SHP77 treated with DMSO at 0.1 percent for 48 hours (cell line): ENCODE measurements around the gene ANKH.
"Not testable (repeated sequence)": the region's sequence is repeated elsewhere in the genome, so short reads cannot be mapped to it uniquely, and the experiment has no call there.

Source experiments
- DNase-seq: peaks from one replicate; lab custom pipeline; 2025; lab: John Stamatoyannopoulos, UW

The ANKH gene

DNA sequence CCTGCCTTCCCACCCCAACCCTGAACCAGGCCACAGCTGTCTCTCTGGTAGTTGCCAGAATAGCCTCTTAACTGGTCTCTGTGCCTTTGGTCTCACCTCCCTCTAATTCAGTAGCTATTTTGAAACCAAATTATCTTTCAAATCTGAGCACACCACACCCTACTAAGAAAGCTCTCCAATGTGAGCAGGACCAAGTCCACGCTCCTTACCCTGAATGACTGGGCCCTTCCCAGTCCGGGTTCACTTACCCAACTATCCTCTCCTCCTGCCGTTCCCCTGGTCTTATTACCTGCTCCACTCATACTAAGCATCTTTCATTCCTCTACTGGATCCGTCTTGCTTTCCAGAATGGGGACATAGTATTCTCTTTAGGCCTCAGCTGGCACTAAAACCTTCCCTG lies 16.8 kb downstream of the ANKH start:
- no peak for DNase-seq

DNA sequence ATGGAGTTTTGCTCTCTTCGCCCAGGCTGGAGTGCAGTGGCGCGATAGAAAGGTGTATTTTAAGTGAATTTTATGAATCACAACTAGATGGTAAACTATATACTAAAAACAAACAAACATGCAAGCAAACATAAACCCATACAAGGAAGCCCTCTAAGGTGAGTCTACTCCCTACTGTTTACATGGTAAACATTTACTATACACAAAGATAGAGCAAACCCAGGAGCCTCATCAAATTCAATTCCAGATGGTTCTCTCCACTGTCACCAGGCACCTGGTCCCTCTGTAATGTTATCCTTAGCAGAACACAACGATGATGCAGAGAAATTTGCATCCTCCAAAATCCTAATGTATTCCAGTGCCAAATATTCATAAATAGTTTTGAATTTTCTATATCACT lies 17.9 kb downstream of the ANKH start:
- DNase-seq: no peak

DNA sequence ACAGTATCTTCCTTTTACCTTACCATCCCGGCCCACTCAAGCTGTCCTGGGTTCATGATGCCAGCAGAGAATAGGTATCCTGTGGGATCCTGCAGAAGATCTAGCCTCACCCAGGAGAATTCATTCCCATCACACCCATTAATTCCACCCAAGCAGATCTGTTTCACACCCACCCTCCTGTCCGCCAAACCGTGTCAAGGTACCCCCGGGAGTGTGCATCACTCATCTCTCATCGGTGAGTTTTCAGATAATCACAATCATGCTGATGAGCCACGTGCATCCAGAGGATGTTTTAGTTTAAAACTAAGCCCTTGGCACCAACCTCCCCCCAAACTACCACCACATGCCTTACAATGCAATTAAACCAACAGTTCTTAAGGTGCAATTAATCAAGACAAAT lies 18.8 kb downstream of the ANKH start:
- DNase-seq: no peak

DNA sequence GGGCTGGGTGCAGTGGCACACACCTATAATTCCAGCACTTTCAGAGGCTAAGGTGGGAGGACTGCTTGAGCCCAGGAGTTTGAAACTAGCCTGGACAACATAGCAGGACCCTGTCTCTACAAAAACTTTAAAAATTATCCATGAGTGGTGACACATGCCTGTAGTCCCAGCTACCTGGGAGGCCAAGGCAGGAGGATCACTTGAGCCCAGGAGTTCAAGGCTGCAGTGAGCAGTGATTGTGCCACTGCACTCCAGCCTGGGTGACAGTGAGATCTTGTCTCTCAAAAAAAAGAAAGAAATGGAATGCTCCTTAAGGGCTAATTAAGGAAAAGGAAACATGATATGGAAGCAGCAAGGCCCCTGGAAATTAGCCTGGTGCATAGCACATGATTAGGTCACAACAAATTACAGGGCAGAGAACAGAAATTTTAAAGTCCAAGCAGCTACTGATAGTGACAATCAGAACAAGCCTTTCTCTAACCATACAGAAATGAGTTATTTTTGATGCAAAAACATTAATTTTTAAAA lies 19.5 kb downstream of the ANKH start:
- no peak for DNase-seq

DNA sequence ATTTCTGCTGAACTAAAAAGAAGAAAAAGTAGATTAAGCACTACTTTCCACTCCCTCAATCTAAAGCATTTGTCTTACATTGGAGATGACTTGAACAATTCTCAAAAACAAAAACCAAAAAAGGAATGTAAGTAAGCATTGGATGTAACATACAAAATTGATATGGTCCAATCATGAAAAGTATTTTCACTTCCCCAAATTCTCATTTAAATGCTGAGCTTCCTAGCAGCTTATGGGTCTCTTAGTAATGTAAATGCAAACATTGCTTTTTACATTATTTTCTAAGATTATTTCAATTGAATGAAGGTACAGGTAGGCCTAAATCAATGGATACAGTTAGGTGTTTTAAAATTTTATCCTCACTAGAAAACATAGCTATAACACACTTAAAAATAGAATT lies 20.0 kb downstream of the ANKH start:
- no peak for DNase-seq

DNA sequence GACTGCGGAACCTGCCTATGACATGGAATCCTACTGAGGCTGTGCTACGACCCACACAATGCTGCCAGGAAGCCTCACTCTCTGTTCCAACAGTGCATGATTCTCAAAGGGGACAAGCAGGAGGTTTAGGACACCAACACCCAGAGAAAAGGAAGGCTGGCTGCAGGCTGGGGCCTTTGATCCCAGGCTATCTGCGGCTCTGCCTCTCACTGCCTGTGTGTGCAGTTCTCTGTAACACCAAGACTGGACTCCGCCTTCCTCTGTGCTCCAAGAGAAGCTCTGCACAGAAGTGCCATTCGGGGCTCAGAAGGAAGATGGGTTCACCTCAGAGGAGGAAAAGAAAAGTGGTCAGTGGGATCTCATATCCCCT lies 20.5 kb downstream of the ANKH start:
- DNase-seq: no peak

DNA sequence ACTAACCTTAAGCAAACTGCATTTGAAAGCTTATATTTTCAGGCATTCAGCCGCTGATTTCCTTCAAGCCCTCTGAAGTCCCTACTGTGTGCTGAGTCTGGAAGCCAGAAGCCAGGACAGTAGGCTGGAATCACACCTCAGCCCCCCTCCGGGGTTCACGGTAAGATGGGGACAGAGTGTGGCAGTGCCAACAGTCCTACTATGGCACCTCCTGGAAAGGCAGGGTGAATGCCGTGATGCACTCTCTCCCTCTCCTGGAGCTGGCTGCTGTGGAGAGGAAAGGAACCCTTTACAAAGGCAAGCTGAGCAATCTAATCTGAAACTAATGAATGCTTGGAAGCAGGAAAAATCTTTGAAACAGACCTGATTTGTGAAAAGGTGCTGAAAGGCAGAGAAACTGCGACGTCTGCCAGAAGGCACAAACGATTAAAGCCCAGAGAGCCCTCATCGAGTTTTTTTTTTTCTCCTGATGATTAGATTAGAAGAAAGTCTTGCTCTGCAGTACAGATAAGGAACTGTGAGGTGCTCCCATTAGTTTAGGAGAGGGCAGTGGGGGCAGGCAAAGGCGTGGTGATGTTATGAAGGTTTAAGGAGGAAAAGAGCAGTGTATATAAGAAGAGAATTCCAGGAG lies 21.0 kb downstream of the ANKH start:
- no peak for DNase-seq

DNA sequence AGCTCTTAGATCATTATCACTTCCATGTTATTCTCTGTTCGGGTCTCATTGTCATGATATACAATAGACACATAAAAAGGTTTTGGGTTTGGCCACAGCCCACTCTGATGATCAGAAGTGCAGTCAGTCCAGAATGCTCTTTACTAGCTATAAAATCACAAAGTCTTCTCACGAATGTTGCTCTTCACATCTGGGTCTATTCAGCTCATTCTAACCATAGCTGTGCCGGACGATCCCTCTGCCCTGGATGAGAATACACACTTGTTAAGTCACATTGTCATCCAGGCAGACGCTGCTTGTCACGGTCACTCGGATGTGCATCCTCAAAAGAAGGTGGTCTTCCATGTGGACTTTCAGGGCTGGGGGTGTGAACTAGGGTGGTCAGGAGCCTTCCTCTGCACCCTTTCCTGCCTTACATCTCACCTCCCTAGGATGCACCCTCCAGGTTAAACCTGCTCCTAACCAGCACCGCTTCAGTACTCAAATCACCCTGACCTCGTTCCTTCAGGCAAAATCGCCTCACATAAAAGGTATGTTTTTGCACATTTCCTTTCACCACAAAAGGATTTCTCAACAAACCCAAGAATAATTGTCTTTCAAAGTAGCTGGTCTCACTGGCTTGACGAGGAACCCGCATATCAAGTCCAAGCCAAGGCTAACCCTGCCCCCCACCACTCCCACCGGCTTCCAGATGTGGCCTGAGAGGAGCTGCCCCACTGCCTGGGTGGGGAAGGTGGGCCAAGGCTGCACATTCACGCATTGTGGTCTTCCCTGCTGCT lies 21.9 kb downstream of the ANKH start:
- no peak for DNase-seq

DNA sequence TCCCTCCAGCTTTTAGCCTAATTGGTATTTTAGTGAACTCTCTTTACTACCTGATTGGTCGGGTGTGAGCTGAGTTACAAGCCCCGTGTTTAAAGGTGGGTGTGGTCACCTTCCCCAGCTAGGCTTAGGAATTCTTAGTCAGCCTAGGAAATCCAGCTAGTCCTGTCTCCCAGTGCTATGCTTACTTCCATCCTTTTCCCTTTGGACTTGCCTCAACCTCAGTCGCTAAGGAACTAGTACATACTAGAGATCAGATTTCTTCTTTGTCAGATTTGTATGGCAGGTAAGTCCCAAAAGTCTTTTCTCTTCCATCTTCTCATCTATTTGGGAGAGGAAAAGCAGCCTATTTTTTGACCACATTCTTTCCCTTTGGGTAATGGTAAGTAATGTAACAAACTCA lies 22.6 kb downstream of the ANKH start:
- not testable (repeated sequence) for DNase-seq

DNA sequence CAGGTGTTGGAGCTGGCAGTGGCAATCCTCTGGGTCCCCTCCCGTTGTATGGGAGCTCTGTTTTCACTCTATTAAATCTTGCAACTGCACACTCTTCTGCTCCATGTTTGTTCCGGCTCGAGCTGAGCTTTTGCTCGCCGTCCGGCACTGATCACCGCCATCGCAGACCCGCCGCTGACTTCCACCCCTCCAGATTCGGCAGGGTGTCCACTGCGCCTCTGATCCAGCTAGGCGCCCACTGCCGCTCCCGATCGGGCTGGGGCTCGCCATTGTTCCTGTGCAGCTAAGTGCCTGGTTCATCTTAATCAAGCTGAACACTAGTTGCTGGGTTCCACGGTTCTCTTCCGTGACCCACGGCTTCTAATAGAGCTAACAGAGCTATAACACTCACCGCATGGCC lies 23.2 kb downstream of the ANKH start:
- DNase-seq: no peak

DNA sequence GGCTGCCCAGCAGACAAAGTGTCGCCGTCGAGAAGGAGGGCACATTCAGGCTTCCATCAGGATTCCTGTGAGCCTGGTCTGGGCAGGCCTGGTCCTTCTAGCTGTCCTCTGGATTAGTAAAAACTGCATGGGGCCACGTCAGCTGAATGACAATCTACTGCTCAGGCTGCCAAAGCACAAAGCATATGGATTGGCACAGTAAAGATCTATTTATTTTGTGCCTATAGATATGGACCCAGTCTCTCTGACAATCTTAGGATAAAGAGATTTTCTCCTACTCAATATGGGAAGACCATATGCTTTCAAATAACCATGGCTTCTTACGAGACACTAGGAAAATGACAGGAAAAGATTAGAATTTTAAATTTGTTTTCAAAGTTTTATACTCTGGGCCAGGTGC lies 24.1 kb downstream of the ANKH start:
- no peak for DNase-seq

DNA sequence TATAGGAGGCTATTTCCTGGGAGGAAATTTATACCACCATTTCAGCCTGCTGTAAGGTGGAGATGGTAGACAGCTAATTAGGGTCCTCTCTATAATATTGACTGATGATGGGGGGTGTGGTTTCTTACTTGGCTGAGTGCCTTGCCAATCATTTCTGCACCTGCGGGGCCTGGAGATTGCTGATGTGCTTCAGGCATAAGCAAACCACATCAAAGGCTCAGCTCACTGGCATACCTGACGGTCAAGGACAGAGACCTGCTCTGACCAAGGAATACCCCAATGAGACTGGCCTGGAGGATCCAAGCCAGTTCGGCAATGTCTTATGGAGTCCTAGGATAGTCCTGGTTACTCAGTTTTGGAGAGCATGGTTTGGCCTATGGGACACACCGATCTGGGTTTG lies 29.5 kb downstream of the ANKH start:
- no peak for DNase-seq

DNA sequence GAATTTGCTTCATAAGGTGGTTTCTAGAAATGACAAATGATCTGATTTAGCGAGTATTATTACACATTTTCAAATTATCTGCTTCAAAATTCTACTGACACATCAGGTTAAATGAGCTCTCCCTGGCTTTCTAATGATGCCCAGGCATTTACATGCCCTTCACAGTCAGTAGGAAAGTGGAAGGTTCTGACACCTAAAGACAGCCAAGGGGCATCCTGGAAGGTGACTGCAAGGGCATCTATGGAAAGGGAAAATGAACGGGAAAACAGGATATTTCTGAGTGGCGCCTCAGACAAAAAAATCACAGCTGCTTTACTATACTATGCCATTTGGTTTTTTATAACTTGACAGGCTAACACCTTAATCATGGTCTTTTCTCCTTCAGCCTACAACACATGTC lies 31.0 kb downstream of the ANKH start:
- no peak for DNase-seq

DNA sequence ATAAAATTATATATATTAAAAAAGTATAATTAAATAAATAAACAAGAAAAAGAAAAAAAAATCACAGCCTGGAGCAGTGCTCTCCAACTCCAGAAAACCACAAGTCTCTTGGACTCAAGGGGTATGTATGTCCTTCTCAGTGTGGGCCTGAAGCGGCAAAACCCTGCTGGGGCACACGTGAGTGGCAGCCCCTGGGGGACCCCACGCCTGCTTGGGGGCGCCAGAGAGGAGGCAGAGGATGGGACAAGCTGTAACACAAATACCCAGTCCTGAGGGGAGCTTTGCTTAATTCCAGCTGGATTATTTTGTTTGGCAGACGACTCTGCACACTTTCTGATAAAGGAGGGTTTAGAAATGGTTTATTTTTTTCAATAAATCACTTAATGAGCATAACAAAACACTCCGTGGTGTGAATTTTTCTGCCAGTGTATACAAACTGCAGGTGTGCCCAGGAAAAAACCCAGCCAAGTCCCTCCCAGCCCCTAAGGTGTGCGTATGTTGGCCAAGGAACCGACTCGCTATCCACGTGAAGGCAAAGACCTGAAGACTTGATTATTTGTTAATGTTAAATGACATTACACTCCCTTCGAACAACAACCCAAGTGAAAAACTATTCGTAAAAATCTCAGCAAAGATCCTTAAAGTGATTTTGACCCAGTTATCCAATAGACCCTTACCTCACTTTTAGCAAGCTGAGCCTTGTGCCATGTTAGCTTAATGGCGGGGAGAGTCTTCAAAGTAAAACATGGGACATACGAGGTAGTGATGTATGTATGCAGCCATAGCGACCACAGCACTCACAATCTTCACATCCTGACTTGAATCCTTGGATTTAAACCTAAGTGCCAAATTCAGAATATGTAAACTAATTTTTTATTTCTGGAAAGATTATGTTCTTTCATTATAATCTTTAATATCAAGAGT lies 32.9 kb downstream of the ANKH start:
- DNase-seq: no peak

DNA sequence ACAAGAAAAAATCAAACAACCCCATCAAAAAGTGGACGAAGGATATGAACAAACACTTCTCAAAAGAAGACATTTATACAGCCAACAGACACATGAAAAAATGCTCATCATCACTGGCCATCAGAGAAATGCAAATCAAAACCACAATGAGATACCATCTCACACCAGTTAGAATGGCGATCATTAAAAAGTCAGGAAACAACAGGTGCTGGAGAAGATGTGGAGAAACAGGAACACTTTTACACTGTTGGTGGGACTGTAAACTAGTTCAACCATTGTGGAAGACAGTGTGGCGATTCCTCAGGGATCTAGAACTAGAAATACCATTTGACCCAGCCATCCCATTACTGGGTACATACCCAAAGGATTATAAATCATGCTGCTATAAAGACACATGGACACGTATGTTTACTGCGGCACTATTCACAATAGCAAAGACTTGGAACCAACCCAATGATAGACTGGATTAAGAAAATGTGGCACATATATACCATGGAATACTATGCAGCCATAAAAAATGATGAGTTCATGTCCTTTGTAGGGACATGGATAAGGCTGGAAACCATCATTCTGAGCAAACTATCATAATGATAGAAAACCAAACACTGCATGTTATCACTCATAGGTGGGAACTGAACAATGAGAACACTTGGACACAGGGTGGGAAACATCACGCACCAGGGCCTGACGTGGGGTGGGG lies 34.0 kb downstream of the ANKH start:
- DNase-seq: not testable (repeated sequence)

DNA sequence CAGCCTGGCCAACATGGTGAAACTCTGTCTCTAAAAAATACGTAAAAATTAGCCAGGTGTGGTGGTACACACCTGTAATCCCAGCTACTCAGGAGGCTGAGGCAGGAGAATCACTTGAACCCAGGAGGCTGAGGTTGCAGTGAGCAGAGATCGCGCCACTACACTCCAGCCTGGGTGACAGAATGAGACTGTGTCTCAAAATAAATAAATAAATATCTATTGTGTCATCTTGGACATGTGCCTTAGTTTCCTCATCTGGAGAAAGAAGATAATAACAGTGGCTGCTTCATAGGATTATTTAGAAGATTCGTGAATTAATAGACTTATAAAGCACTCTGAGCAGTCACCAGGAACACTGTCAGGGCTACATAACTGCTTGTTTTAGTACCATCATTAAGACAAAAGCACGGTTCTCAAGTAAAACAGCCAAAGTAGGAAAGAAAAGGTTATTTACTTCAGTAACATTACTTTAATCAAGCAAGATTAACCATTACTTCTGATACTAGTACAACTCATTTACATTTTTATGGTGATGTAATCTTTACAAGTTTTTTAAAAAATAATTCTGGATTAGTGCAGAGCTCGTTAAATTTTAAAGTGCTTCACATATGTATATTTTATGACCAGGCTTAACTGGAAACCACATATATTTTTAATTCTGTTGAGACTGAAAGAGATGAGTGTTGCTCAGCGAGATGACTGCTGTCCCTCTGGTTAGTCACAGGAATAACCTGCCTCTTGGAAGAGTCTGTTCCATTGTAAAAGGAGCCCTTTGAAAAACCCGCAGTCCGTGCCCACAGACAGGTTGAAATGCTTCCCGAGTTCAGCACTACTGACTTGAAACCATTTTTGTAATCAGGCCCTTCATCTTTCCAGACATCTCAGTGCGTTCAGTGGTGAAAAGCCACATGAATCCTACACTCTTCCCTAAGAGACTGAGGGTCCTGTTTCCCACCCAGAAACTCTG lies 36.7 kb downstream of the ANKH start:
- DNase-seq: no peak

DNA sequence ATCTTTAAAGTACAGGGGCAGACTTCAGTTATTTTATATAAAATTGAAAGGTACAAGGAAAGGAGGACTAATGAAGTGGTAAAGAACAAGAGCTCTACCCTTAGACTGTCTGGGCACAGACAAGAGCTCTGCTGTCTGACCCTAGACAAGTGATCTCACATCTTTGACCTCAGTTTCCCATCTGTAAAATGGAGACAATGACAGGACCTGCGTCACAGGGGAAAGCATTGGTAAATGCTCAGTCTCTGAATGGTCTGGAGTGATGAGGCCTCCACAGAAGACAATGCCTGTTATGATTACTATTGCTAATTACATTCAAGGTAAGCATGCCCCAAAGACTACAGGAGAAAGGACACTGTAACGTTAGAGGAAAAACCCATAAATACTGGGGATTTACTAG lies 37.5 kb downstream of the ANKH start:
- no peak for DNase-seq

DNA sequence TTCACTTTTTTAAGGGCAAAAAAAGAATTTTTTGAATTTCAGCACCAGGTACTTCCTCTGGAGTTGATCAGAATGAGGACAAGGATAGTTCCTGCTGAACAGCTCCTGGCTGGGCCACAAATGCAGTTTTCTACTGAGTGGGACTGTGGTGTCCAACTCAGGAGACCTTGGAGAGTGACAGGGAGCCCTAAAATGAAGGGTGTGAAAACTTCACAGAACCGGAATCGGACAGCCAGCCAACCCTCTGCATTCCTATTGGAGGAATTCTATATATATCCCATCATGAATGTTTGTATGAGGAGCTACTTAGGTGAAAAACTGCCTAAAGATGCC lies 40.6 kb downstream of the ANKH start:
- DNase-seq: no peak

DNA sequence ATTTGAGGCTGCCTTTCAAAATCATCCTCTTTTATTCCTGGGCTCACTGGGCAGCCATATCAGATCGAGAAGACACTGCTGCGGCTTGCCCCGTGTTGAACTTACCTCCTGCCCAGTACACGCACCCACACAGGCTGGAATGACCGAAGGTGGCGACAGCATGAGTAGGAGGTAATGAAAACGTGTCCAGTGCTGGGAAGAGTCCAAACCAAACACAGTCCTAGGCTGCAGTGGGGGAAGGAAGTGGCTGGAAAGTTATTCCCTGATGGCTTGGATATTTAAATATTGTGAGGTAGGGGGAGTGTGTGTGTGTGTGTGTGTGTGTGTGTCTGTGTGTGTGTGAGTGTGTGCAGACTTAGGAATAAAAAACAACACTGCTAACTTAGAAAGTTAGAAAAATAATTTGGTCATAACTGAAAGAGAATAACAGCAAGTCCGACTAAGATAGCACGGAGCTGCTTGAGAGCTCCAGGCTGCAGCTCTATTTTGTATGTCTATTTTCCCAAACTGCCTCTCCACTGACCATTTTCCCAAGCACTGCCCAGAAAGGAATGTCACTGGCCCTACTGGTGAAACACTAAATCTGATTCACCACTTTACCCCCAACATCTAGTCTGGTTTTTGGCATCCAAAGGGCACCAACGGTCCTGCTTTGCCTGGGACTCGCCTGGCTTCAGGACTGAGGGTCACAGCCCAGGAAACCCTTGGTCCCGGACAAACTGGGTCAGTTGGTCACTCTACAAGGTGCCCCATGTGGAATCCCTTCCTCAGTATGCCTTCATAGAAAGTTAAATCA lies 41.2 kb downstream of the ANKH start:
- DNase-seq: no peak

DNA sequence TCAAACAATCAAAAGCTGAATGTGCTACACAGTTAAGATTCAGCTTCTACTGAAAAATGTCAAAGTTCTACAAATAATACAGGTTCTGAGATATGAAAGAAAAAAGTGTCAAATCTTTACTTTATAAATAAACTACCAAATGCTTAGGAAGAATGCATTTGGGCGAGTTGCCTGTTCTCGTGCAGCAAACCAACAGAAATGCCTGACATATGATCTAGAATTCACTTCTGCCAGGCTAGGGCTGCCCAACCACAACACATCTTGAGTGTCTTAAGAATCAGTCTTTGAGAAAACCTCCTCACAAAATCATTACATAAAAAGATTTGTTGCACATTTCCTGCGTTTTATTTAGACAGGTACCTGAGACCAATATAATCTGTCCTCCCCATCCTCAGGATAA lies 42.2 kb downstream of the ANKH start:
- DNase-seq: no peak
